GM19238 (cell line): ENCODE data around the gene CFAP92.

ENCODE experiments used
- DNase-seq: peaks from one replicate; pipeline ENCODE4 v3.0.0; 2011; ENCODE audit warnings: low spot score; ENCODE audit not compliant: insufficient read length

Gene CFAP92

DNA sequence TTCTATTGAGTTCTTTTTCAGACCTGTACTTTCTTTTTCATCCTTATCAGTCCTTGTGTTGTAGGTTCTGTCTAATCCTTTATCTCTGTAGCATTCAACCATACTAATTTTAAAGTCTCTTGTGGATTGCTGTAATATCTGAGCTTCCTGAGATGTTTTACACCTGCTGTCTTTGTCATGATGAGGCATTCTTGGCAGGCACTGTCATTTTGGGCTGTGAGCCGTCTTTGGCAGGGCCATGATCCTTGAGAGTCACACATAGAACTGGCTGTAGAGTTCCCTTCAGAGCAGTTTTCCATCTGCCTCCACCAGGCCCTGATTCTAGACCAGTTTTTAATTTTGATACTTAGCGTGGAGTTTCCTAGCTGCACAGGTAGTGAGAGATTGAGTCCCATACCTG lies 13.9 kb upstream of the CFAP92 start:
- no peak for DNase-seq

GRCh38 chr3:129006864-129007263 lies 13.0 kb upstream of the CFAP92 start:
- no peak for DNase-seq

DNA sequence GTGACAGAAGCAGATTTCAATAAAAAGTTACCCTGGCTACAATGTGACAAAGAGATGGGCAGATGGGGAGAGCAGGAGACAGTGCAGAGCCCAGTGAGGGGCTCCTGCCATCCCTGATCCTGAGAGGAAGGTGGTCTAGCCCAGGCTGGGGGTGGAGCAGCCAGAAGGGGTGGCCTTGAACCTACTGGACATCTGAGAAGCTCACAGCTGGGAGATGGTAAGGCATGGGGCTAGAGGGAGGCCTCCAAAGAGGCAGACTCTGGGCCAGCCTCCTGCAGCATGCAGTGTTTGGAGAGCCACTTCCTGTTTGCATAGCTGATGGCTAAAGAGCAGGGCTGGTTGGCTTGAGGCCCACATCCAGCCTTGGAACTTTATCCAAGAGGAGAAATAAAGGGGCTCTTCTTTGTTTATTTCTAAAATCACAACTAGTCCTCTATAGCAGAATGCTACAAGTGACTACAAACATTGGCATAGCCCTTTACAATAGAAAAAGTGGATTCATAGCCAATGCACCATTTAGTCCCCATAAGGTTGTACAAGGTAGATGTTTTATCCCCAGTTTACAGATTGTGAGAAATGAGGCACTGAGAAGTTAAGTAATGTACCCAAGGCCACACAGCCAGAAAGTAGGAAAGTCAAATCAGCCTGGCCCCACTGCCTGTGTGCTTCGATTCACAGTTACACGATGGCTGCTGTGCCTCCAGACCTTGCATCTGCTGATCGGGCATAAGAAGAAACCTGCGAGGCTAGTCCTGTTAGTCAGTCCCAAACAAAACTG lies 11.8 kb upstream of the CFAP92 start:
- no peak for DNase-seq

DNA sequence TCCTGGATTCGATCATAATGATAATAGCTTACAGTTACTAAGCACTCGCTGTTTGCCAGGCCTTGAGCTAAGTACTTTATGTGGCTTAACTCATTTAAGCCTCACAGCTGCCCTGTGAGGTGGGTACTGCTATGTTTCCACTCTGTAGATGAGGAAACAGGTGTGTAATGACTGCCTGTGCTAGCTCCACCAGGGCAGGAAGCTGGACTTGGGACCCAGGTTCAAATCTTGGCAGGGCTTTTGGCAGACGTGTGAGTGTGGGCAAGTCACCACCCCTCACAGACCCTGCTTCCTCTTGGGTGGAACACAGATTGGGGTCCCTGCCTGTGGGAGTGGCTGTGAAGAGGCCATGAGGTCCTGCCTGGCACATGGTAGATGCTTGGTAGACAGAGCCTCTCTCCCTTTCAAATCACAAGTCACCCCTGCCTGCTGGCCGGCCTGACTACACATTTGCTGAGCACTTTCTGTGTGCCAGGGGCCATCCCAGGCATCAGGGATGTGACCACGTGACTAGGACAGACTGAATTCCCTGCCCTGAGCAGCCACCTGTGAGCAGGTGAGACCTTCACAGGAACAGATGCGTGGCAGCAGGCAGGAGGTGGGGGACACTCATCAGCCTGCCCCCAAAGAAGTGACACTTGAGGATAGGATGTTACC lies 10.9 kb upstream of the CFAP92 start:
- no peak for DNase-seq

- DNase-seq: no peak
Observed at GRCh38 chr3:129003578-129004112, 9.8 kb upstream of the CFAP92 start.

DNA sequence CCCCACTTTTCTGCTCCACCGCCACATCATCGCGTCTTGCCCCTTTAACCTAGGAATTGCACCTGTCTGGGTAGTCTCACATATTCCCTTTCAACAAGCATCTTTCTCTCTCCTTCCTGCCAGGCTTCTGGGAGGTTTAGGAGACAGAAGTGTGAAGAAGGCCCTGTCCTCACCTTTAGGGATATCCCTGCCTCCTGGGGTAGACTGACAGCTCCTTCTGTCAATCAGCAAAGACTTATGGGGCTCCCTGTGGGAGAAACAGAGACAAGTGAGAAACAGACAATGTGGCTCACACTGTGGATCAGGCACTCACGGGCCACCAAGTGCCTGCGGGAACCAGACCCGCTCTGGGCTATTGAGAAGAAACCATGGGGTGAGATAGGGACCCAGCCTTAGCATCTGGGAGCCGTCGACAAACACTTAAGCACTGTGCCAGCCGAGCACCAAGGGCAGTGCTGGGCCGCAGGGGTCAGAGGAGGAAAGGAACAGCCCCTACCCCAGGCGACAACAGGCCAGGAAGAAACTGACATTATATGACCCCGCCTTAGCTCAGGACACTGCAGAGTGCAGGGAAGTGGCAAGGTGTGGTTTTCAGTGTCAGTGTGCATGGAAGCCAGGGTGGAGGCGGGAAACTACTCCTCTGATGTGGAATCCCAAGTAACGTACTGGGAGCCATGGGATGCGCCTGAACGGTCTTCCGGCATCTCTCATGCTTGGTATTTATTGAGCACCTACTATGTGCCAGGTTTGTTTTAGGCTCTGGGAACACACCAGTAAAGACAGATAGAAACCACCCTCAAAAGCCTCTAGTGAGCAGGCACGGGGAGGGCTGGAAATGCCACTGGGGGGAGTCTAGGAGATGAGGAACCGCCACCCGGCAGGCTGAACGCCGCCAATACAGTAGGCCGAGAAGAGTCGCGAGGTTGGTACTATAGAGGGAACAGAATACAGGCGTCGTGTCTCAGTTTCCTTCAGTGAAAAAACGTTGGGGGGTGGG lies 9.0 kb upstream of the CFAP92 start:
- no peak for DNase-seq

DNA sequence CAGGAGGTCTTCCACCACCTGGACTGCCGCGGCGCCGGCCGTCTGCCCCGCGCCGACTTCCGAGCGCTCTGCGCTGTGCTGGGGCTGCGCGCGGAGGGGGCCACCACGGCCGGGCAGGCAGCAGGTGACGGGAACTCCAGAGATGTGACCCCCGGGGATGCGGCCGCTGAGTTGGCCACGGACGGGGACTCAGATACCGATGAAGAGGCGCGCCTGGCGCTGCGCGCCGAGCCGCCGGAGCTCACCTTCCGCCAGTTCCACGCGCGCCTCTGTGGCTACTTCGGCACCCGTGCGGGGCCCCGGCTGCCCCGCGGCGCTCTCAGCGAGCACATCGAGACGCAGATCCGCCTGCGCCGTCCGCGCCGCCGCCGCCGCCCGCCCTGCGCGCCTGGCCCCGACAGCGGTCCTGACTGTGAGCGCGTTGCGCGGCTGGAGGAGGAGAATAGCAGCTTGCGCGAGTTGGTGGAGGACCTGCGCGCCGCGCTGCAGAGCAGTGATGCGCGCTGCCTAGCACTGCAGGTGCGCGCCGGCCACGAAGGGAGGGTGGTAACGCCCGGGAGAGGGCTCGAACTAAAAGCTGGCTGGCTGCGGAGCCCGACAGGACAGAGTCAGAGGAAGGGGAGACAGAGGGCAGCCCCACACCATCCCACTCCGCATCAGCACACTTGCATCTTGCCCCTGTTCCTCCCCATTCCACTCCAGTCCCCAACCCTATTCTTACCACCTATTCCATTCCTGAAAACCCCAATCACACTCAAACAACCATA lies 8.1 kb upstream of the CFAP92 start:
- no peak for DNase-seq

- DNase-seq: no peak
Observed at GRCh38 chr3:129001101-129001805, 7.4 kb upstream of the CFAP92 start, which contains the start of gene EFCC1. TSS of gene EFCC1 (plus strand) at chr3:129001304. CDS start at chr3:129001629, 325 bp downstream.

DNA sequence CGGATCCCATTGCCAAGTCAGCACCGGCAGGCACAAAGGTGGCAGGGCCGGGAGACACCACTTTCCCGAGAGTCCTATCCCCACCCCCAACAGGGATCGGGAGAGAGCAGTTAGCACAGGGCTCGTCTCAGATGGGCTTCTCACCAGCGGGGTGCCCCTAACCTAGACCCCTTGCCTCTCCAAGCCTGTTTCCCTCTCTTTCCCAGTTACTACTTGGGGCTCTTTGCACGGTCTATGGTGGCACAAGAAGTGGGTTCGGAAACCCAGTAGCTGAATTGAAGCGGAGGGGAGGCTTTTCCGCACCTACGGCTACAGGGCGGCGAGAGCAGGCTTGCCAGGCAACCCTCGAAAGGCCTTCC lies 6.8 kb upstream of the CFAP92 start:
- DNase-seq: no peak

DNA sequence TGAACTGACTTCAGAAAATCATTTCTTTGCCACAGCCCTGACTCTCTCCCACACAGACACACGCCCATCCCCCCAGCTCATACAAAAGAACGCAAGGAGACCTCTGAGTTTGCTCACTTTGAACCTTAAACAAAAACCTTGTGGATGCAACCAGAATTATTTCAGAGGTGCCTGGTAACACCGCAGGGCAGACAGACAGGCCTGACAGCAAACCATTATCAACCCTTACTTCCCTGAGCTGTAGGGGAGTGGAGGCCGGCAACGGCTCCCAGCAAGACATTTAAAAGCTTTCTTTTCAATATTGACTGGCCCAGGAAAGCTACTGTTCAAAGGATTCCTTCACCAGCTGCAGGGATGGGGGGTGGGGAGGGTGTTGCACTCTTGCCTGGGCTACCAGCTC lies 5.2 kb upstream of the CFAP92 start:
- no peak for DNase-seq

GRCh38 chr3:128998561-128998960 lies 4.7 kb upstream of the CFAP92 start:
- no peak for DNase-seq

- DNase-seq: no peak
Observed at GRCh38 chr3:128997486-128998133, 3.7 kb upstream of the CFAP92 start.

DNA sequence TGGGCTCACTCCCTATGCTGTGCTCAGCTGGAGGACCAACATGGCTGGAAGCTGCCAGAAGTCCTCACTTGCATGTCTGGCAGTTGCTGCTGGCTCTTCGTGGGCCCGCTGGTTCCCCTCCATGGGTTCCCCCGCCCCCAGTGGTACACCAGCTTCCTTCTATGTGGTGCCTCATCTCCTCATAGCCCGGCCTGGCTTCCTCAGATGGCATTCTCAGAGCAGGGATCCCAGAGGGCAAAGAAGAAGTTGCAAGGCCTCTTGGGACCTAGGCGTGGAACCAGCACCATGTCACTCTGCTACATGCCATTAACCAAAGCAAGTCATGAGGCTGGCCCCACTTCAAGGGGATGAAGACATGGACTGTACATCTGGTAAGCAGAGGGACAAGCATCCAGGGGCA lies 2.9 kb upstream of the CFAP92 start:
- DNase-seq: no peak

- no peak for DNase-seq
Observed at GRCh38 chr3:128996200-128996599, 2.3 kb upstream of the CFAP92 start.

- no peak for DNase-seq
Observed at GRCh38 chr3:128995737-128996136, 1.9 kb upstream of the CFAP92 start.

DNA sequence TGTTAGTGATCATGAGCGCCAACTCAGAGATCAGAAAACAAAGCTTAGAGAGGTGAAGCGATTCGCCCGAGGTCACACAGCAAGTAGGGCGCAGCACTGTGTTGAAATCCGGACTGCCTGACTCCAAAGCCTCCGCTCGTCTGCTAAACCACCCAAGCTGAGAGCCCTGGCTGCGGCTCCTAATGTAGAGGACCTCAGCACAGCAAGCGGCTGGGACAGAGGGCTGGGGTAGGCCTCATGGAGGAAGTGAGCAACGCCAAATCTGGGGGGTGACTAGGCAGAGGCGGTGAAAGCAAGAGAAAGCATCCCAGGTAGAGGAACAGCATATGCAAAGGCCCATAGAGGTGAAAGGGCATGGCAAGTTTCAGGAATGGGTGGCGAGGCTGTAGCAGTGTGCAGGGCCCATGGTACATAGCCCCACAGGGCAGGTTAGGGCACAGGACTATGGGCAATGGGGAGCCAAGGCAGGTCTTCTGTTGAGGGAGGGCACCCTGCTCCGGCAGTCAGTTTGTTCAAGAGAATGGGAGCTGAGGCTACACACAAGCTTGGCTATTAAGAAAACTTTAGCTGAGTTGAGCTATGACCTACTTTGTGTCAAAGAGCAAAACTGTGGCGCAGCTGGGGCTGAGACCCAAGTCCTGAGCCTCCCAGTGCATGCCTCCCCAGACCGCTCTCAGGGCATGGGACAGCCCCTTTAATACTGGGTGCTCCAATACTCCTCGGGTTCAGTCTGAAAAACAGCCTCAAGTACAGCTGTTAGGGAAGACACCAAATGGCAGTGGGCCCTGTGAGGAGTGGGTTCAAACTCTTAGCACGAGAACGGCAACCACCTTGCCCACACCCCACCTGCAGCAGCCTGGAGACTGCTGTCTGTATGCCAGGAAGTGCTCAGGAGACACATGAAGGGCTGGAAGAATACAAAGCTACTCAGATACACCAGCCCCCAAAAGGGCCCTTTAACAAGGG lies 988 bp upstream of the CFAP92 start:
- DNase-seq: no peak

- DNase-seq: no peak
Observed at GRCh38 chr3:128994173-128994512, 267 bp upstream of the CFAP92 start.

DNA sequence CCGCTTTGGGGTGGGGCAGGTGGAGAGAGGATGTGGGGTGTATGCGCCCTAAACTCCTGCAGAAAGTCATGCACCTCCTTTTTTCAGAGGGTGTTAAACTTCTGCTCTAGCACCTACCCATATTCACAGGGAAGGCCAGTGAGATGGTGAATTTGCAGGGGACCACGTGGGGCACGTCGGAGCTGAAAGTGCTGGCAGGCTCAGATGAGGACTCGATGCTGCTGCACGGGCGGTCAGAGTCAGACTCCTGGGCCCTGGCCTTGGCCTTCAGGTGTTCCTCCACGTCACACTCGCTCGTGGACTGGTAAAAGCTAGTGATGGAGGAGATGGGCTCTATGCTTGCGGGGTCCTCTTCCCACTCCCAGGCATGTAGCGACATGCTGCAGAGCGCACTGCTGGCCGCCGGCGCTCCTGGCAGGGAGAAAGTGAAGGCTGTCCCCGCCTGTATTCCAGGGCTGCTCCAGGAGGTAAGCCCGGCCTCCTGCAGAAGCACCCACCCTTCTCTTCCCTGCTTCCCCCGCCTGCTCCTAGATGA lies 883 bp downstream of the CFAP92 start:
- DNase-seq: no peak
